GM12875 (cell line): ENCODE results near the gene ASB1.
"Not testable (repeated sequence)": the region's sequence is repeated elsewhere in the genome, so short reads cannot be mapped to it uniquely, and the experiment has no call there.

ENCODE experiments used
- H3K4me3 ChIP-seq: one replicate; pipeline ENCODE4 v1.5.1; 2011; ENCODE audit warnings: low read depth, low read length, control low read depth
- CTCF ChIP-seq: IDR thresholded peaks from 2 replicates; pipeline ENCODE4 v1.5.1; 2011; ENCODE audit warnings: low read depth, mild to moderate bottlenecking, control low read depth, inconsistent platforms, low read length, moderate library complexity, borderline replicate concordance; ENCODE audit not compliant: insufficient read depth

The ASB1 gene

DNA sequence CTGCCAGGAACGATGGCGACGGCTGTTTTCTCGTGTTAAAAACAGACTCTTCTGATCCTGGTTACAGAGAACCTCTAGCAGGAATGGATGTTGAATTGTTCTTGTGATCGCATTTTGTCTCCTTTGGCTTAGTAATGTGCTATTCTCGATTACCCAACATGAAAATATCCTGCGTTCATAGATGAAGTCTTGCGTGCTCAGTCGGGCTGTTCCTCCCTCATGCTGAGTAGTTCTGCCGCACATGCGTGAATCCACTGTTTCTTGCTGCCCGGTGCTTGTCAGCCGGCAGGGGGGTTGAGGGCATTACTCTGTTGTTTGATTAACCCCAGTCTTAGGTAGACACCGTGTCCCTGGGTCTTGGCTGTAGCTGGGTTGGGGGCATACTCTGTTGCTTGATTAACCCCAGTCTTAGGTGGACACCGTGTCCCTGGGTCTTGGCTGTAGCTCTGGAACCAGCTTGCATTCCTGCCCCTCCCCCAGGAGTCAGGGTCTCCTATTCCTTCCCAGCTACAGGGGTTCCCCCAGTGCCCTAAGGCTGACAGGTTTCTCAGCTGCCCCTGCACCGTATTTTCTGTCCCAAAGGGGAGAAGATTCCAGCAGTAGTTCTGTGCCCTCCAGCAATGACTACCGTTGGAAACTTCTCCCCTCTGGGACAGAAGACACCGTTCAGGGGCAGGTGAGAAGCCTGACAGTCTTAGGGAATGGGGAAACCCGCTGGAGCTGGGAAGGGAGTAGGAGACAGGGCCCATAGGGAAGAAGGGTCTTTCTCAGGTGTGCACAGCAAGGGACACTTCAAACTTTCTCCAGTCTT lies 22.1 kb upstream of the ASB1 start:
- no peak overlapping the region for H3K4me3 ChIP-seq
- TF ChIP-seq CTCF: no peak

GRCh38 chr2:238405217-238405555 lies 21.5 kb upstream of the ASB1 start:
- not testable (repeated sequence) for H3K4me3 ChIP-seq

DNA sequence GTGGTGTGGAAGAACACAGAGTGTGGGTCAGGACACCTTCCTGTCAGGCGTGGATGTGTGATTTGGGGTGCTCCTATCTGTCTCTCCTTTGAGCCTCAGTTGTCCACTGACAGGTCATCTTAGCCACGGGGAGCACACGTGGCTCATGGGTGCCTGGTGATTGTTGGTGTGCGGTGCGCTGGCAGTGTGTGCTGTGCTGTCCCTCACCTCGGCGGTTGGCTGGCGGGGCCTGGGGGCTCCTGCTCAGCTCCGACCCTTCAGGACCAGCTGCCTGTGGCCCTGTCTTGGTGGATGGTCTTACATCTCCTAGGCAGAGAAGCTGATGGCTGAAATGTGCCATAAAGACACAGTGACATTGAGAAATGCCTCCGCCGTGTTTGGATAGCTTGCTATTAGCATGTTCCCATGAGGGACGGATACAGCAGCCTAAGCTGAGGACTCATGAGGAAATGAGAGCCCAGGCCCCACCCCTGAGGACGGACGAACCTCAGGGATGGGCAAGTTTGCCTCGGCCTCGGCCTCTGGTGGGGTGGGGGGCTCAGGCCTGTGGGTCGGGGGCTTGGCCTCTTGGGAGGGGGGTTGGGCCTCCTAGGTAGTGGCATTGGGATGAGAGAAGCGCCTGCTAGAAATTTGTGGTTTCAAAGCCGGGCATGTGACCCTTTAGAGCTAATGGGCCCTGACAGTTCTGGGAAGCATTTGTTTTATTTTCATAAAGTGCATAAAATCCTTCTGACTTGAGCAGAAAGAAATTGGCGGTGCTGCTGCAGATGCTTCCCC lies 20.3 kb upstream of the ASB1 start:
- TF ChIP-seq CTCF: no peak

DNA sequence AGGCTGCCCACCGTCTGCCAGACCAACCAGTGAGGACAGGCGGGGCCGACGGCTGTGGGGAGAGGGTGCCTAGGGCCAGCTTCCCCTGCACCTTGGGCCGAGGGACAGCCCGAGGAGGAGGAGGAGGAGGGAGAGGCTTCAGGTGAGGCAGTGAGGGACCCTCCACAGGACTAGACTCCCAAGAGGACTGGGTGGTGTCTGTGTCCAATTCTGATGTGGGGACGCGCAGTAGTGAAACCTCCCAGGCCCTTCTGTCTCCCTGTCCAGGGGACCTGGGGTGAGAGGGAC lies 19.8 kb upstream of the ASB1 start:
- H3K4me3 ChIP-seq: no peak overlapping the region
- TF ChIP-seq CTCF: no peak

More for the DNA sequence above, 20.3 kb upstream of the ASB1 start:
- H3K4me3 ChIP-seq: no peak overlapping the region

DNA sequence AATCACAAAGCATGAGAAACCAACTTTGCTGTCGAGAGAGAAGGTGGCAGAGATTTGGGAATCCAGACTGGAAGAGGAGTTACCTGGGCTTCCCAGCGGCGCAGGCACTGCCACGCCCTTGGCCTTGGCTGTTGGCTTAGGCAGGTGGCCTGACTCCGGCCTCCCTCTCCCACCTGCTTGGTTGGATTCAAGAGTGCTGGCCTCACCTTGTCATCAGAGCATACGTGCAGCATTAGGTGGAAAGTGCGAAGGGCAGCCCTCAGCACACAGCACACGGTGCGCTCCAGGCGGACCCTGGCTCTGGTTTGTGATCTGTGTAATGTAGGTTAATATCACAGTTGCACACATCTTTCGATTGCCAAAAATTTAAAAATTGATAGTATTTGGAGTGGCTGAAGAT lies 19.2 kb upstream of the ASB1 start:
- TF ChIP-seq CTCF: no peak
- H3K4me3 ChIP-seq: no peak overlapping the region

GRCh38 chr2:238408615-238409340 lies 17.9 kb upstream of the ASB1 start:
- no peak for TF ChIP-seq CTCF
- no peak overlapping the region for H3K4me3 ChIP-seq

DNA sequence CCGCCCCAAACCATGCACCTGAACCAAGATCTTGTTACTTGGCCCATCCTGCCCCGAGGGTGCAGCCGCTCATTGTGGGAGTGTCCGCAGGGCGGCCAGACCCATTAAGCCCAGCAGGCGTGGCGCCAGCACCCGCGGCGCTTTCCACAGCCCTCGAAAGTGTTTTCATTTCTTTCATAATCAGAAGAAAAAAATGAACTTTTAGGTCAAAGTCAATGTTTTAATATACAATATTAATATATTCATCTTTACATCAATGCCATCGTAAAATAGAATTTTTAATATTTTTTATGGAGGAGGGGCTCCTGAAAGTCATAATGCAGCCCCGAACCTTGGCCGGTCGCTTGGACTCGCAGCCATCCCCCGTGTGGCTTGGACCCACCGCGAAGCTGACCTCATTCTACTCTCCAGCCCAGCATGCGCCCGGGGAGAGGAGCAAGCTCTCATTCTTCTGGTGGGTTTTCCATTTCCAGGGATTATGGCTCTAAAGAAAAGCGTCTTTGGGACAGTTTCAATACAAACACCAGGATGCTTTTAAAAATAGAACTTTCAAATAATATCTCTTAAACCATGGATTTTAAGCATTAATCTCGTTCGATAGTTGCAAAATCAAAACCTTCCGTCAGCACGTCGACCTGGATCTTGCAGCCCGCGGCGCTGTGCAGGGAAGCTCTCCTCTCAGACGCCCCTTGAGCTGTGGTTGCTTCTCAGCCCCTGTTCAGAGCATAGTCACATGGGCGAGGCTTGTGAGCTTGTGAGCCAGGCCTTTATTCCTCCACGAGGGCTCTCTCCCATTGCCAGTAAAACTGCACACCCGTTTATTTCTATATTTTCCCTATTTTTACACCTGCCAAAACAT lies 17.2 kb upstream of the ASB1 start:
- TF ChIP-seq CTCF: no peak
- H3K4me3 ChIP-seq: no peak overlapping the region
